Activated CD8-positive, alpha-beta memory T cell treated with anti-CD3 and anti-CD28 coated beads, Interleukin-2, amount 10 ng/mL, durations not matched to agents 7 days and 5 days (primary cell): ENCODE results near the gene ANAPC5. TPM values are rescaled to one million over a fixed set of nuclear protein-coding genes. Genes with fewer than 3 reads are reported as not detected.
"Not testable (repeated sequence)": the region's sequence is repeated elsewhere in the genome, so short reads cannot be mapped to it uniquely, and the experiment has no call there.

ENCODE experiments used
- ATAC-seq: fragments of 150-1000 bp; cut with Tn5 transposase; one replicate; pipeline ENCODE4 v1.10.0; 2021; ENCODE audit warnings: moderate library complexity
- CTCF ChIA-PET: fragments of 350-600 bp; sonication (Branson Sonifier 250); formaldehyde crosslinking; loops from one replicate; lab custom pipeline; 2021; ENCODE audit warnings: antibody characterized with exemption; lab: Charles Lee
- DNase-seq: peaks from one replicate; pipeline ENCODE4 v3.0.0-alpha.2; 2020
- H3K27ac Mint-ChIP-seq: one replicate; pipeline ENCODE4 v1.8.0; 2021; ENCODE audit warnings: mild to moderate bottlenecking, mixed read lengths
- H3K27me3 Mint-ChIP-seq: one replicate; pipeline ENCODE4 v1.8.0; 2021; ENCODE audit warnings: mixed read lengths
- H3K36me3 Mint-ChIP-seq: one replicate; pipeline ENCODE4 v1.8.0; 2021; ENCODE audit warnings: mild to moderate bottlenecking, mixed read lengths
- H3K4me1 Mint-ChIP-seq: one replicate; pipeline ENCODE4 v1.8.0; 2021; ENCODE audit warnings: mixed read lengths
- H3K4me3 Mint-ChIP-seq: one replicate; pipeline ENCODE4 v1.8.0; 2021; ENCODE audit warnings: mild to moderate bottlenecking, moderate library complexity, mixed read lengths
- H3K9me3 Mint-ChIP-seq: one replicate; pipeline ENCODE4 v1.8.0; 2022; ENCODE audit warnings: low read depth, mixed read lengths
- total RNA-seq, 2 experiments: library from RNA; stranded (reverse); gene quantifications; one replicate each; pipeline ENCODE4 v1.2.3, GENCODE V29; 2021

Gene ANAPC5
- total RNA-seq, result 100 to 1,000 TPM; 138 to 157 TPM

DNA sequence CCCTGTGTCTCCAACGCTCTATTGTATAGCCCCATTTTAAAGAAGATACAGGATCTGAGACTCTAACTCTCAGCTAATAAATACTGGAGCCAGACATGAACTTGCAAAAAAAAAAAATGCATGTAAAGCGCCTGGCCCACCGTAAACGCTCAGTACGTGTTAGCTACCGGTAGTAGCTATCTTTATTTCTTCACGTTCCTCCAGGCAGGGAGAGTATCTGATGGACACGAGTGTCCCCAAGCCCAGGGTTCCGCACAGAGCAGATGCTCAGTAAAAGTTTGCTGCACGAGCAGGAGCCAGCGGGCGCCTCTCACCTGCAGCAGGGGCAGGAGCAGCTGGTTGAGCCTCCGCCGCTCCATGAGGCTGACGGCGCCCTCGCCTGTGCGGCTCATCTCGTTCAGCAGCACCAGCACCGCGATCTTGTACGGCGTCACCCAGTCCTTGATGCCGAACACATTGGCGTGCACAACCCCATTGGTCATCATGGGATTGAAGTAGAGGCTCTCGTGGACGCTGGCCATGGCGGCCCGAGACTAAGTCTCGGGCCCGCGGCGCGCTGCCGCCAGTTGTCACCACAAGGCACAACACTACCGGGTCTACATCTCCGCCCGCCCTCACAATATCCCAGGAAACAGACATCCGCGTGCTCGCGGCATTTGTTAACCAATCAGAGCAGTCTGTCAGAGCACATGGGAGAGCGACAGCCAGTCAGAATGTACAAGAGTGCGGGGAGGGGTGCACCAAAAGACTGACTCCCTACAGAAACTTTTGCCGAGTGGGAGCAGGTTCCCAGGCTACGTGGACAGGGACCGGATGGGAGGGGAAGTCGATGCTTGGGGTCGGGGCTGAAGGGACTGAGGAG, at the start of gene ANAPC5:
Gene ANAPC5 (minus strand): TSS at position 592 of the 862 bp plus-strand sequence. CDS start 71 bp downstream, at position 521.
- Mint-ChIP-seq H3K36me3 (peaks cover 11% of the 10 kb centered on the region), H3K27me3 (peaks cover 6% of the 10 kb centered on the region), H3K27ac (peak within 1 kb of the TSS; percentile 99), H3K4me3 (peak within 1 kb of the TSS; percentile 93), H3K4me1 (peaks cover 38% of the 10 kb centered on the region), H3K9me3 (no peaks in the 10 kb centered on the region)
- ATAC-seq (peak; percentile 98), DNase-seq (peak; percentile 96)
- CTCF ChIA-PET, result interaction anchor here (0.6 to 2.5 kb wide), 11 partner anchors 15 to 192 kb away, joined by 3 to 11 read pairs (median 3); partner anchors contain the start of gene RNF34

GRCh38 chr12:121400332-121401139, 48.3 kb upstream of the ANAPC5 start:
- Mint-ChIP-seq H3K9me3 (no peaks in the 10 kb centered on the region), H3K27ac (peak overlapping the region; percentile 95), H3K27me3 (no peaks in the 10 kb centered on the region), H3K36me3 (peaks cover 29% of the 10 kb centered on the region), H3K4me1 (peaks cover 42% of the 10 kb centered on the region), H3K4me3 (peak overlapping the region; percentile 89)
- peak; percentile 50 for ATAC-seq
- CTCF ChIA-PET, result interaction anchor here (0.6 to 4.1 kb wide), 10 partner anchors 9 to 394 kb away, joined by 3 to 25 read pairs (median 4); partner anchors contain the start of gene ANAPC5
- peak; percentile 75 for DNase-seq

GRCh38 chr12:121399391-121400331, 47.5 kb upstream of the ANAPC5 start, which contains the start of gene RNF34:
Gene RNF34 (plus strand): TSS chr12:121400118. CDS start chr12:121400213, 95 bp downstream.
- Mint-ChIP-seq H3K4me3 (peak within 1 kb of the TSS; percentile 89), H3K27me3 (no peaks in the 10 kb centered on the region), H3K9me3 (no peaks in the 10 kb centered on the region), H3K36me3 (peaks cover 20% of the 10 kb centered on the region), H3K27ac (peak within 1 kb of the TSS; percentile 95), H3K4me1 (peaks cover 36% of the 10 kb centered on the region)
- ATAC-seq, result peak; percentile 93
- CTCF ChIA-PET, result interaction anchor here (0.6 to 4.1 kb wide), 9 partner anchors 8 to 395 kb away, joined by 3 to 25 read pairs (median 4); partner anchors contain the start of gene ANAPC5
- DNase-seq, result peak; percentile 99

- Mint-ChIP-seq H3K36me3 (peaks cover 14% of the 10 kb centered on the region), H3K4me1 (peaks cover 32% of the 10 kb centered on the region), H3K9me3 (no peaks in the 10 kb centered on the region), H3K27me3 (no peaks in the 10 kb centered on the region), H3K27ac (no peak overlapping the region), H3K4me3 (peak overlapping the region; percentile 89)
- CTCF ChIA-PET, result no interaction called here
- no peak for DNase-seq
- ATAC-seq, result no peak
Measured at GRCh38 chr12:121398355-121398754, 46.1 kb upstream of the ANAPC5 start.

GRCh38 chr12:121397521-121397920, 45.3 kb upstream of the ANAPC5 start:
- CTCF ChIA-PET, result interaction anchor here (0.7 kb wide), 2 partner anchors 46 to 332 kb away, joined by 3 read pairs; no protein-coding TSS in a partner anchor
- ATAC-seq, result no peak
- Mint-ChIP-seq H3K9me3 (no peaks in the 10 kb centered on the region), H3K4me1 (peaks cover 26% of the 10 kb centered on the region), H3K36me3 (peaks cover 10% of the 10 kb centered on the region), H3K27ac (no peak overlapping the region), H3K27me3 (no peaks in the 10 kb centered on the region), H3K4me3 (no peak overlapping the region)
- no peak for DNase-seq

DNA sequence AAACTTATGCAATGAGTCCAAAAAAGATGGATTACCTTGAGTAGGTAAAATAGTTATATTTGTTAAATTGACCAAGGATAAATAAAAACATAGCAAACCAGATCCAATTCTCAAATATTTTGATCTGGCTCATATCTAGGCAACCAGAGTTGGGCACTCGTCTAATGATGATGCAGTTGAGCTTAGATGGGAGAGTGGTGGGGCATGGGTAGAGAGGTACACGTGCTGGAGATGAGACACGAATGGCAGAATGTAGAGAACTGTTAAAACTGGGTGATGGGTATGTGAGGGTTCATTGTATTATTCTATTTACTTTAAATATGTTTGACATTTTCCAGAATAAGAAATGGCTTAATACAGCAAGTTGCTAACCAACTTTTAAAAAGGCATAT, 40.1 kb upstream of the ANAPC5 start:
- DNase-seq (no peak), ATAC-seq (no peak)
- Mint-ChIP-seq H3K27me3 (no peaks in the 10 kb centered on the region), H3K36me3 (peaks cover 3% of the 10 kb centered on the region), H3K27ac (peak overlapping the region; percentile 82), H3K9me3 (no peaks in the 10 kb centered on the region), H3K4me1 (peaks cover 24% of the 10 kb centered on the region), H3K4me3 (peak overlapping the region; percentile 66)
- CTCF ChIA-PET, result interaction anchor here (1.0 to 2.1 kb wide), 8 partner anchors 8 to 280 kb away, joined by 3 to 13 read pairs (median 3); partner anchors contain the start of gene RNF34

- CTCF ChIA-PET, result interaction anchor here (1.0 to 2.1 kb wide), 8 partner anchors 9 to 280 kb away, joined by 3 to 13 read pairs (median 3); partner anchors contain the start of gene RNF34
- no peaks in the 10 kb centered on the region for H3K9me3 Mint-ChIP-seq
- ATAC-seq (peak; percentile 91), DNase-seq (peak; percentile 77)
- H3K36me3 Mint-ChIP-seq, result peaks cover 3% of the 10 kb centered on the region
- no peaks in the 10 kb centered on the region for H3K27me3 Mint-ChIP-seq
- H3K4me1 Mint-ChIP-seq, result peaks cover 24% of the 10 kb centered on the region
- peak overlapping the region; percentile 66 for H3K4me3 Mint-ChIP-seq
- peak overlapping the region; percentile 82 for H3K27ac Mint-ChIP-seq
Measured at GRCh38 chr12:121391619-121392324, 39.6 kb upstream of the ANAPC5 start.

GRCh38 chr12:121390856-121391255, 38.6 kb upstream of the ANAPC5 start:
- H3K27me3 Mint-ChIP-seq, result peaks cover 2% of the 10 kb centered on the region
- no peaks in the 10 kb centered on the region for H3K9me3 Mint-ChIP-seq
- ATAC-seq (no peak), DNase-seq (no peak)
- peaks cover 24% of the 10 kb centered on the region for H3K4me1 Mint-ChIP-seq
- no peak overlapping the region for H3K27ac Mint-ChIP-seq
- CTCF ChIA-PET, result interaction anchor here (1.7 to 2.1 kb wide), 4 partner anchors 10 to 110 kb away, joined by 3 to 13 read pairs (median 5); partner anchors contain the start of gene RNF34
- H3K4me3 Mint-ChIP-seq, result no peak overlapping the region
- H3K36me3 Mint-ChIP-seq, result peaks cover 3% of the 10 kb centered on the region

GRCh38 chr12:121388421-121388981, 36.3 kb upstream of the ANAPC5 start:
- CTCF ChIA-PET, result interaction anchor here (0.6 to 1.7 kb wide), 2 partner anchors 37 to 252 kb away, joined by 4 read pairs; no protein-coding TSS in a partner anchor
- H3K4me3 Mint-ChIP-seq, result no peak overlapping the region
- DNase-seq (peak; percentile 42), ATAC-seq (no peak)
- peaks cover 5% of the 10 kb centered on the region for H3K27me3 Mint-ChIP-seq
- peak overlapping the region; percentile 1 for H3K27ac Mint-ChIP-seq
- peaks cover 22% of the 10 kb centered on the region for H3K4me1 Mint-ChIP-seq
- peaks cover 3% of the 10 kb centered on the region for H3K36me3 Mint-ChIP-seq
- no peaks in the 10 kb centered on the region for H3K9me3 Mint-ChIP-seq

DNA sequence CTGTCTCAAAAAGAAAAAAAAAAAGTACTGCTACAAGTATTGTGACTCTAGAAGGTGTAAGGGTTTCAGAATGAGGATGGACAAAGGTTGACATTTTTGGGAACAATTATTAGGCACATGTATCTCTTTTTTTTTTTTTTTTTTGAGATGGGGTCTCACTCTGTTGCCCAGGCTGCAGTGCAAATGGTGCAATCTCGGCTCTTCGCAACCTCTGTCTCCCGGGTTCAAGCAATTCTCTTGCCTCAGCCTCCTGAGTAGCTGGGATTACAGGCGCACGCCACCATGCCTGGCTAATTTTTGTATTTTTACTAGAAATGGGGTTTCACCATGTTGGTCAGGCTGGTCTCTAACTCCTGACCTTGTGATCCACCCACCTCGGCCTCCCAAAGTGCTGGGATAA, 32.7 kb upstream of the ANAPC5 start:
- H3K27ac Mint-ChIP-seq, DNase-seq, H3K36me3 Mint-ChIP-seq, H3K27me3 Mint-ChIP-seq, H3K9me3 Mint-ChIP-seq, H3K4me3 Mint-ChIP-seq, ATAC-seq: not testable (repeated sequence)
- CTCF ChIA-PET, result interaction anchor here (0.7 to 1.8 kb wide), 4 partner anchors 23 to 427 kb away, joined by 3 to 7 read pairs (median 4); no protein-coding TSS in a partner anchor
- peaks cover 11% of the 10 kb centered on the region for H3K4me1 Mint-ChIP-seq

DNA sequence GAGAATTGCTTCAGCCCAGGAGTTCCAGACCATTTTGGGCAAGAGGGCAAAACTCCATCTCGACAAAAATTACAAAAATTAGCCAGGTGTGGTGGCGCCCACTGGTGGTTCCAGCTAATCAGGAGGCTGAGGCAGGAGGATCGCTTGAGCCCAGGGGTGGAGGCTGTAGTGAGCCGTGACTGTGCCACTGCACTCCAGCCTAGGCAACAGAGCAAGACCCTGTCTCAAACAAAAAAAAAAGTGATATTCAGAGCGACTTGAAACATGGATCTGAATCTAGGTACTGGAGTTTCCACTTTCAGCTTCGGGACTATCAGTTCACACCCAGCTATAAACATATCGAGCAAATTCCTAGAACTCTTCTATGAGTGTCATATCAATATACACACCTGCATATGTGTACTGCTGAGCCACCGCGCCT, 31.4 kb upstream of the ANAPC5 start:
- Mint-ChIP-seq H3K9me3 (no peaks in the 10 kb centered on the region), H3K27ac (no peak overlapping the region), H3K4me1 (peaks cover 8% of the 10 kb centered on the region), H3K4me3 (no peak overlapping the region), H3K27me3 (peaks cover 9% of the 10 kb centered on the region), H3K36me3 (no peaks in the 10 kb centered on the region)
- CTCF ChIA-PET, result interaction anchor here (1.1 to 1.8 kb wide), 4 partner anchors 22 to 429 kb away, joined by 3 to 7 read pairs (median 4); no protein-coding TSS in a partner anchor
- DNase-seq (no peak), ATAC-seq (no peak)
